Measurements from ENCODE around the gene SLC25A29. TPM values are rescaled to one million over a fixed set of nuclear protein-coding genes. Genes with fewer than 3 reads are reported as not detected.
"Not testable (repeated sequence)": the region's sequence is repeated elsewhere in the genome, so short reads cannot be mapped to it uniquely, and the experiment has no call there.

The SLC25A29 gene
- total RNA-seq, 1 donor from 2014 or later = 57.0 TPM

DNA sequence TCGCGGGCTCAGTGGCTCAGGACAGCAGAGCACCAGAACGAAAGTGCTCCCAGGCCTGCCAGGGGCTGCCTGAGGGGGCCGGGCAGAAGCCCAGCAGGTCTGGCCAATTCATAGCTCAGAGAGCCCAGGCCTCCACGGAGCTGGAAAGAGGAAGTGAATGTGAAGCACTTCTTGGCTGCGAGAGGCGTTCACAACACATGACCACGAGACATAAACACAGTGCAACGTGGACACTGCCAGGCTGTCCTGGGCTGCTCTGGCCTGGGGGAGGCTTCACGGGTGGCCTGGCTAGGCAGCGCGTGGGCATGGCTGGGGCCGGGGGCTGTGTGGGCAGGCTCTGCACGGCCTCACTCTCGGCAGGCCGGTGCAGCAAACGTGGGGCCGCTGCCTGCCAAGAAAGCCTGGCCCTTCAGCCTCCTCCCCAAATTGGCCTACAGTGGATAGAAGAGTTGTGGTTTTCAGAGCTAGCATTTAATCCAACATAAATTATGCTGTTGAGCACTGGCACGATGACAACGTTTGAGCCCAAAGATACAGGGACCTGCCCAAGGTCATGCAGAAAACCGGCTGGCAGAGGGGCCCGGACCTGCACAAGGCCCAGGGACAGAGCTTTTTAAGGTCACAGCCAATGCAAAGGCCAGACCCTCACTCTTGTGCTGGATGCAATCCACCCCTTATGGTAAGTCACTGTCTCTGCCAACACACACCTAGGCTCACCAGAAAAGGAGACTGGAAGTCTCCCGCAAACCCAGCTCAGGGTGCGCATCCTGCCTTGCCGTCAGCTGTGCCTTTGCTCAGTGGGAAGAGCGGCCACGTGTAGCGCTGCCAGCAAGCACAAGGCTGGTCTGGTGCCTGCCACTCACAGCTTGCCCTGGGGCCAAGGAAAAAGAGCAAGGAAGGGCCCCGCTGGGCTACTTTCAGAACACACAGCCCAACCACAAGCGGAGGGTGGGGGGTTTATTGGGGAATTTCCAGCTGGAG lies 8.6 kb downstream of the SLC25A29 start:
- Mint-ChIP-seq H3K27ac (ENCODE audit: unreplicated experiment) (no peak overlapping the region), H3K27me3 (ENCODE audit: unreplicated experiment) (no peaks in the 10 kb centered on the region), H3K4me1 (ENCODE audit: unreplicated experiment) (peaks cover 14% of the 10 kb centered on the region), H3K4me3 (ENCODE audit: unreplicated experiment) (no peak overlapping the region), H3K9me3 (ENCODE audit: unreplicated experiment) (no peaks in the 10 kb centered on the region), H3K36me3 (ENCODE audit: unreplicated experiment) (peaks cover 11% of the 10 kb centered on the region)
- TF ChIP-seq, protein P1, sequence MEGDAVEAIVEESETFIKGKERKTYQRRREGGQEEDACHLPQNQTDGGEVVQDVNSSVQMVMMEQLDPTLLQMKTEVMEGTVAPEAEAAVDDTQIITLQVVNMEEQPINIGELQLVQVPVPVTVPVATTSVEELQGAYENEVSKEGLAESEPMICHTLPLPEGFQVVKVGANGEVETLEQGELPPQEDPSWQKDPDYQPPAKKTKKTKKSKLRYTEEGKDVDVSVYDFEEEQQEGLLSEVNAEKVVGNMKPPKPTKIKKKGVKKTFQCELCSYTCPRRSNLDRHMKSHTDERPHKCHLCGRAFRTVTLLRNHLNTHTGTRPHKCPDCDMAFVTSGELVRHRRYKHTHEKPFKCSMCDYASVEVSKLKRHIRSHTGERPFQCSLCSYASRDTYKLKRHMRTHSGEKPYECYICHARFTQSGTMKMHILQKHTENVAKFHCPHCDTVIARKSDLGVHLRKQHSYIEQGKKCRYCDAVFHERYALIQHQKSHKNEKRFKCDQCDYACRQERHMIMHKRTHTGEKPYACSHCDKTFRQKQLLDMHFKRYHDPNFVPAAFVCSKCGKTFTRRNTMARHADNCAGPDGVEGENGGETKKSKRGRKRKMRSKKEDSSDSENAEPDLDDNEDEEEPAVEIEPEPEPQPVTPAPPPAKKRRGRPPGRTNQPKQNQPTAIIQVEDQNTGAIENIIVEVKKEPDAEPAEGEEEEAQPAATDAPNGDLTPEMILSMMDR (IDR thresholded peaks at IDR 0.05) = no peak
- DNase-seq (ENCODE audit: extremely low spot score, unreplicated experiment) = no peak

- not testable (repeated sequence) for DNase-seq (ENCODE audit: extremely low spot score, unreplicated experiment); H3K27ac Mint-ChIP-seq (ENCODE audit: unreplicated experiment); H3K27me3 Mint-ChIP-seq (ENCODE audit: unreplicated experiment); H3K4me3 Mint-ChIP-seq (ENCODE audit: unreplicated experiment); H3K9me3 Mint-ChIP-seq (ENCODE audit: unreplicated experiment)
- Mint-ChIP-seq H3K4me1 (ENCODE audit: unreplicated experiment) (peaks cover 11% of the 10 kb centered on the region), H3K36me3 (ENCODE audit: unreplicated experiment) (peaks cover 11% of the 10 kb centered on the region)
These were observed 9.5 kb downstream of the SLC25A29 start for GRCh38 chr14:100296729-100297128.

DNA sequence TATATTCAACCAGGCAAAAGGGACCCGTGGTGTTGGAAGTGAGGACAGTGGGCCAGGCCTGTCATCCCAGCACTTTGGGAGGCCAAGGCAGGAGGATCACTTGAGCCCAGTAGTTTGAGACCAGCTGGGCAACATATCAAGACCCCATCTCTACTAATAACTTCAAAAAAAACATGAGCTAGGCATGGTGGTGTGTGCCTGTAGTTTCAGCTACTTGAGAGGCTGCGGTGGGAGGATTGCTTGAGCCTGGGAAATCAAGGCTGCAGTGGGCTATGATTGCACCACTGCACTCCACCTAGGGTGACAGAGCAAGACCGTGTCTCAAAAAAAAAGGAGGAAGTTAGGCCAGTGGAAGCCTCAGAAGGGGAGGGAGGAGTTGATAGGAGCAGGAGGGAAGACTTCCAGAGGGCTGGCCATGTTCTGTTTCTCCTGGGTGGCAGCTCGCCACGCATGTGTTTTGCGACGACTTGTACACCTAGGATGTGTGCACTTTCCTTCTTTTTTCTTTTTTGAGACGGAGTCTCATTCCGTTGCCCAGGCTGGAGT lies 10.1 kb downstream of the SLC25A29 start:
- Mint-ChIP-seq H3K4me1 (ENCODE audit: unreplicated experiment) (peaks cover 11% of the 10 kb centered on the region), H3K9me3 (ENCODE audit: unreplicated experiment) (no peaks in the 10 kb centered on the region), H3K36me3 (ENCODE audit: unreplicated experiment) (peaks cover 13% of the 10 kb centered on the region), H3K4me3 (ENCODE audit: unreplicated experiment) (no peak overlapping the region), H3K27me3 (ENCODE audit: unreplicated experiment) (no peaks in the 10 kb centered on the region), H3K27ac (ENCODE audit: unreplicated experiment) (no peak overlapping the region)
- DNase-seq (ENCODE audit: extremely low spot score, unreplicated experiment) = no peak
- TF ChIP-seq, protein P1 (IDR thresholded peaks at IDR 0.05) = no peak

GRCh38 chr14:100295376-100296105 lies 10.7 kb downstream of the SLC25A29 start:
- no peak for DNase-seq (ENCODE audit: extremely low spot score, unreplicated experiment)
- Mint-ChIP-seq H3K36me3 (ENCODE audit: unreplicated experiment) (peaks cover 13% of the 10 kb centered on the region), H3K9me3 (ENCODE audit: unreplicated experiment) (no peaks in the 10 kb centered on the region), H3K4me1 (ENCODE audit: unreplicated experiment) (peaks cover 17% of the 10 kb centered on the region), H3K27me3 (ENCODE audit: unreplicated experiment) (no peaks in the 10 kb centered on the region), H3K4me3 (ENCODE audit: unreplicated experiment) (no peak overlapping the region), H3K27ac (ENCODE audit: unreplicated experiment) (no peak overlapping the region)
- TF ChIP-seq, protein P1 (IDR thresholded peaks at IDR 0.05) = no peak

DNA sequence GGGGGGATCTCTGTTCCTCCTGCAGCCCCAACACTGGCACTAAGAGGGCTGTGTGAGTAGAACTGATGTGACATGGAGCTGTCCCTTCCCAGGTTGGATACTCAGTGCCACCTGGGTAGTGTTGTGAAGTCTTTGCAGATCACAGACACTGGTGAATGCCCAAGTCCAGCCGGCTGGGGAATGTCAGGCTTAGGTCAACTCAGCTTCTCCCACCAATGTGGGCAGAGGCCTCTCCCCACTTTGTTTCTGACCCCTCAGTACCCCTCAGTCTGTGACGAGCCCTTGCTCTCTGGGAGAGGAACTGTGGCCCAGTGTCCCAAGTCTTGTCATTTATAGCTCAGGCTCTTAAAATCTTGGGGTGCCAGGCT lies 11.3 kb downstream of the SLC25A29 start:
- Mint-ChIP-seq H3K27me3 (ENCODE audit: unreplicated experiment) (no peaks in the 10 kb centered on the region), H3K27ac (ENCODE audit: unreplicated experiment) (no peak overlapping the region), H3K4me1 (ENCODE audit: unreplicated experiment) (peaks cover 23% of the 10 kb centered on the region), H3K4me3 (ENCODE audit: unreplicated experiment) (no peak overlapping the region), H3K9me3 (ENCODE audit: unreplicated experiment) (no peaks in the 10 kb centered on the region), H3K36me3 (ENCODE audit: unreplicated experiment) (peaks cover 13% of the 10 kb centered on the region)
- no peak for DNase-seq (ENCODE audit: extremely low spot score, unreplicated experiment)
- TF ChIP-seq, protein P1 (IDR thresholded peaks at IDR 0.05) = no peak

Measured in osteocyte (in vitro differentiated cells).